HG02642 (cell line): Measurements from ENCODE around the gene PNMA6A.
"Not testable (repeated sequence)": the region's sequence is repeated elsewhere in the genome, so short reads cannot be mapped to it uniquely, and the experiment has no call there.

Source experiments
- ATAC-seq: cut with Tn5 transposase; IDR thresholded peaks from one replicate; pipeline ENCODE4 v1.9.1; 2021; ENCODE audit warnings: mild to moderate bottlenecking; ENCODE audit not compliant: unreplicated experiment, poor library complexity

Gene PNMA6A

GRCh38 chrX:153074262-153074899 lies 2.1 kb downstream of the PNMA6A start:
- no peak for ATAC-seq

DNA sequence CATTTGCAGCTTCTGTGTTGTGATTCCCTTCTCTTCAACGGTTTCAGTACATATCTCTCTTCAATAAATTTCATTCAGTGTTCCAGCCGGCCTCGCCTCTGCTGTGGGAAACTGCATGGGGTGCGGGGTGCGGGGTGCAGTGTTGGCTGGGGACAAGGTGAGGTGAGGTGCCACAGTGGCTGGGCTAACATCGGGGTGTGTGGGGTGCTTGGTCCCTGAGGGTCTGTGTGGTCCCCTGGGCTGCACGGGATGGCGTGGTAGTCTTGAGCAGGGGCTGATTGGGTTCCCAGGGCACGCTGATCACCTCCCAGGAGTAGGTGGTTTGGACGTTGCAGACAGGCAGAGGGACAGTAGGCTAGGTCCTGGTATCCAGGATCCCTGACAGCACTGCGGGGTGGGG lies 2.7 kb downstream of the PNMA6A start:
- no peak for ATAC-seq

GRCh38 chrX:153075366-153075765 lies 3.1 kb downstream of the PNMA6A start:
- ATAC-seq = no peak

GRCh38 chrX:153077437-153078135 lies 5.3 kb downstream of the PNMA6A start:
- not testable (repeated sequence) for ATAC-seq

DNA sequence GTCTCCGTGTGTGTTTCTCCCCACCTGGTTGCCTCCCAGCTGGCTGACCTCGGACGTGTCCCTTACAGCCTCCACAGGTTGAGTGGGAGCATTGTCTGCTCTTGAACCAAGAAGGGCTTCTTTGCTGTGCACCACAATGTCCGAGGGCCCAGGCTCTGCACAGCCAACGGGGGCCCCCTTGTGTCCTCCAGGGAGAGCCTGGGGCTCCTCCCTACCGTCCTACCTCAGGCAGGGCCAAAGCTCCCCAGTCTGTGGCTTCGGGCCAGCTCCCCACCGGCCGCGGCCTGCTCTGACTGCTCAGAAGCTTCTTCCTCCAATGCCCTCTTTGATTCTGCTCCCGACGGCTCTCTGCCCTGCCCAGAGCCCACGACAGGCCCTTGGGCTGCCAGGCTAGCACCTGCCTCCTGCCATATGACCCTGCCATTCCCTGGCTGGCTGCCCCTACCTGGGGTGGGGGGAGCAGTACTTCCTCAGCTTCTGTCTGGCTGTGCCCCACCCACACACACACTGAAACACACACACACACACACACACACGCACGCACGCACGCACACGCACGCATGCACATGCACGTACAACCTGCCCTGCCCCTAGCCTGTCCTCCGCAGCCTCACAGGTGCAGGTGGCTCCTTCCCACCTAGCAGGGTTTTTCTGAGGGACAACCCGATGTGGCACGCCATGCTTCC lies 11.1 kb downstream of the PNMA6A start:
- not testable (repeated sequence) for ATAC-seq

GRCh38 chrX:153102418-153102817 lies 30.2 kb downstream of the PNMA6A start:
- no peak for ATAC-seq

GRCh38 chrX:153104959-153105358 lies 32.7 kb downstream of the PNMA6A start:
- not testable (repeated sequence) for ATAC-seq

DNA sequence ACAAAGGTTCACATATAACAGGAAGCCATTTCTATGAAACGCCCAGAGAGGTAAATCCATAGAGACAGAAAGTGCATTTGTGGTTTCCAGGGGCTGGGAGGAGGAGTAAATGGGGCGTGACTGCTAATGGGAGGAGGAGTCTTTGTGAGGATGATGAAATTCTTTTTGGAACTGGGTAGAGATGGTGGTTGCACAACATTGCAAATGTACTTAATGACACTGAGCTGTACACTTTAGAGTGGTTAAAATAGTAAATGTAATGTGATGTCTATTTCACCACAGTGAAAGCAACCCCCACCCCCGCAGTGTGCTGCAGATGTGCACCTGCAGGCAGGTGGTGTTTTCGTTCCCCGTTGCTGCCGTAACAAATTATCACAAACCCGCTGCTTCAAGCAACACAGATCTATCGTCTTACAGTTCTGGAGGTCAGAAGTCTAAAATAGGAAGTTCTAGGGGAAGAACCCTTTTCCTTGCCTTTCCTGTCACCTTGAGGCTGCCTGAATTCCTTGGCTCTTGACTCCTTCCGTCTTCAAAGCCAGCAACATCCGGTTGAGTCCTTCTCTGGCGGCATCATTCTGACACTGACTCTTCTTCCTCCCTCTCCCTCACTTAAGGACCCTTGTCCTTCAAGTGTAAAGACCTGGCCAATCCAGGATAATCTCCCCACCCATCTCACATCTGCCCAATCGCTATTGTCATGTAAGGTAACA lies 34.0 kb downstream of the PNMA6A start:
- ATAC-seq = not testable (repeated sequence)

DNA sequence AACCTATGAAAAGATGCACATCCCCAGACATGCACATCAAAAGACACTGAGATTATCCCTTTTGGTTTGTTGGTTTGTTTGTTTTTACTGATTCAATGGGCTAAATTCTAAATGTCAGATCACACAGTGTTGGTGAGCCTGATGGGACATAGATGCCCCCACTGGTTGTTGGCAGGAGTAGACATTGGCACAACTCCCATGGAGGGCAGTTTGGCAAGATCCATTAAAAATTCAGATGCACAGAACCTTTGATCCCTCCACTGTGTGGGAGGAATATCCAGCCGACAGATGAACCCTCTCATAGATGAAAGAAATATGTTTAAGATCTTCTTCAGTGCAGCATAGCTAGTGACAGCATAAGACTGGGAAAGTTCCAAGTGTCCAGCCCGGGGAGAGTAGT lies 38.5 kb downstream of the PNMA6A start:
- ATAC-seq = not testable (repeated sequence)

GRCh38 chrX:153113851-153114250 lies 41.6 kb downstream of the PNMA6A start:
- not testable (repeated sequence) for ATAC-seq

DNA sequence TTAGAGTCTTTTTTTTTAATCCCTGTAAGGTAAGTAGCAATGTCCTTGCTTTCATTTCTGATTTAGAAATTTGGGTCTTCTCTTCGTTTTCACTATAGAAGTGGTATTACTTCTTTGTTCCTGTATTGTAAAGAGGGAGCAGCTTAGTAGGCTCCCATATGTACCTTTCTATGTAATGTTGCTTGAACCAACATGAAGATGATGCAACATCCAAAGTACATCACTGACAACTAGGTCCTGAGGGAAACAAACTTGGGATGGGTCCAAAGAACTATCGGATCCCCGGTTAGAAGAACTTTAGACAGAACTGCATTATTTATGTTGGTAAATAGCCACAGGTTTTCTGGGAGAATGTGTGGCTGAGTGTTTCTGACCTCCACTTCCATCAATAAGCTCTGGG lies 45.5 kb downstream of the PNMA6A start:
- not testable (repeated sequence) for ATAC-seq

- ATAC-seq = not testable (repeated sequence)
These were observed 48.0 kb downstream of the PNMA6A start for GRCh38 chrX:153120230-153120629.

DNA sequence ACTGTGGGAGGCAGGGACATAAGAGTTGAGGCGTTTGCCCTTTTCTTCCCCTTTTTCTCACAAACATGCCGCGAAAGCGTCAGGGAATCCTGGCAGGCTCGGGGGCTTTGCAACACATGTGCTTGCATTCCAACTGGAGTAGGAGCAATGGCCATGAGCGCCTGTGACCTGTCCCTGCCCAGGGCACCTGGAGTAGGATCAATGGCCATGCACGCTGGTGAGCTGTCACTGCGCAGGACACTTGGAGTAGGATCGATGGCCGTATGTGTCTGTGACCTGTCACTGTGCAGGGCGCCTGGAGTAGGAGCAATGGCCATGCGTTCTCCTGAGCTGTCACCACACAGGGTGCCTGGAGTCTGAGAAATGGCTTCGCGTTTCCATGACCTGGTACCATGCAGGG lies 51.2 kb downstream of the PNMA6A start:
- ATAC-seq = not testable (repeated sequence)
